Thoracic aorta (tissue), 2 donors: ENCODE results near the gene PLXNA2. TPM values are rescaled to one million over a fixed set of nuclear protein-coding genes. Genes with fewer than 3 reads are reported as not detected.

Source experiments
- ATAC-seq: fragments of 150-250 bp; one replicate; pipeline ENCODE4 v1.8.0; 2017; ENCODE audit warnings: low read depth; ENCODE audit not compliant: insufficient number of reproducible peaks, low FRiP score
- DNase-seq: peaks from one replicate; pipeline ENCODE4 v3.0.0-alpha.2; 2020; ENCODE audit warnings: low spot score
- H3K27ac ChIP-seq, 2 donors: fragments of 200-600 bp; sonication (generic); 1 replicate in 1 of 2; 2 replicates in 1 of 2; pipeline ENCODE4 v1.5.1; 2016; ENCODE audit warnings: mild to moderate bottlenecking in 2 of 2, moderate library complexity in 2 of 2
- H3K27me3 ChIP-seq: fragments of 200-600 bp; sonication (generic); replicated peaks from 2 replicates; pipeline ENCODE4 v1.6.0; 2016; ENCODE audit warnings: mild to moderate bottlenecking; ENCODE audit not compliant: insufficient read depth
- H3K36me3 ChIP-seq: fragments of 200-600 bp; sonication (generic); one replicate; pipeline ENCODE4 v1.5.1; 2016
- H3K4me1 ChIP-seq, 2 donors: fragments of 200-600 bp; sonication (generic); 1 replicate in 1 of 2; 2 replicates in 1 of 2; pipeline versions ENCODE4 v1.5.1 to v1.6.0; 2016; ENCODE audit warnings: low read depth in 2 of 2, mild to moderate bottlenecking in 1 of 2; ENCODE audit not compliant: control insufficient read depth in 1 of 2
- H3K4me3 ChIP-seq: fragments of 200-600 bp; sonication (generic); 2 replicates; pipeline ENCODE4 v1.5.1; 2016; ENCODE audit warnings: mild to moderate bottlenecking
- H3K9me3 ChIP-seq: fragments of 200-600 bp; sonication (generic); 2 replicates; pipeline ENCODE4 v1.5.1; 2016
- total RNA-seq, 2 donors: library from RNA; depleted of rRNA; stranded (reverse); fragments of >200 nt; gene quantifications; one replicate each; pipeline versions ENCODE4 v1.1.0 to v1.2.3, GENCODE V29; 2016
- TF ChIP-seq, protein P1 (sequence below): fragments of 200-600 bp; sonication (generic); IDR thresholded peaks from one replicate; pipeline ENCODE4 v1.5.1; 2019; ENCODE audit warnings: antibody characterized with exemption

PLXNA2 gene
- total RNA-seq, 2 donors from 2014 or later = 30.2 to 62.2 TPM

DNA sequence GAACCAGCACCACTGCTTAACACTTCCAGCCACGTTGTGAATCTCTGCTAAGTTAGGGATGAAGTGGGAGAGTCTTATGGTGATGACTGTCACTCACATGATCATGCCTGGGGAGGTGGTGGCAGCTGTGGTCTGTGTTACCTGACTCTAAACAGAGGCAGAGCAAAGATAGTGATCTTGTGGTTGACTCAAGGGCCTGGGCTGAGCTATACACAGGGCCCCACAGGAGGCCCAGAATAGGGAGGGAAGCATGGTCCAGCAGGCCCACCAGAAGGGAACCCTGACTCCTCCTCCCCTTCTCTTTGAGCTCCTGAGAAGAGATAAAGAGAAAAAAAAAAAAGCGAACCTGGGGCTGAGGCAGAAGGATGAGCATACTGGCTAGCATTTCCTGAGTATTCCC, 55.0 kb downstream of the PLXNA2 start:
- no peaks in the 10 kb centered on the region for H3K27me3 ChIP-seq
- TF ChIP-seq, protein P1, sequence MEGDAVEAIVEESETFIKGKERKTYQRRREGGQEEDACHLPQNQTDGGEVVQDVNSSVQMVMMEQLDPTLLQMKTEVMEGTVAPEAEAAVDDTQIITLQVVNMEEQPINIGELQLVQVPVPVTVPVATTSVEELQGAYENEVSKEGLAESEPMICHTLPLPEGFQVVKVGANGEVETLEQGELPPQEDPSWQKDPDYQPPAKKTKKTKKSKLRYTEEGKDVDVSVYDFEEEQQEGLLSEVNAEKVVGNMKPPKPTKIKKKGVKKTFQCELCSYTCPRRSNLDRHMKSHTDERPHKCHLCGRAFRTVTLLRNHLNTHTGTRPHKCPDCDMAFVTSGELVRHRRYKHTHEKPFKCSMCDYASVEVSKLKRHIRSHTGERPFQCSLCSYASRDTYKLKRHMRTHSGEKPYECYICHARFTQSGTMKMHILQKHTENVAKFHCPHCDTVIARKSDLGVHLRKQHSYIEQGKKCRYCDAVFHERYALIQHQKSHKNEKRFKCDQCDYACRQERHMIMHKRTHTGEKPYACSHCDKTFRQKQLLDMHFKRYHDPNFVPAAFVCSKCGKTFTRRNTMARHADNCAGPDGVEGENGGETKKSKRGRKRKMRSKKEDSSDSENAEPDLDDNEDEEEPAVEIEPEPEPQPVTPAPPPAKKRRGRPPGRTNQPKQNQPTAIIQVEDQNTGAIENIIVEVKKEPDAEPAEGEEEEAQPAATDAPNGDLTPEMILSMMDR = no peak
- H3K4me1 ChIP-seq = peaks cover 9 to 12% of the 10 kb centered on the region in 2 donors
- H3K36me3 ChIP-seq = no peaks in the 10 kb centered on the region
- H3K4me3 ChIP-seq = no peak overlapping the region
- H3K27ac ChIP-seq = no peak overlapping the region
- ATAC-seq (no peak), DNase-seq (no peak)
- no peaks in the 10 kb centered on the region for H3K9me3 ChIP-seq

DNA sequence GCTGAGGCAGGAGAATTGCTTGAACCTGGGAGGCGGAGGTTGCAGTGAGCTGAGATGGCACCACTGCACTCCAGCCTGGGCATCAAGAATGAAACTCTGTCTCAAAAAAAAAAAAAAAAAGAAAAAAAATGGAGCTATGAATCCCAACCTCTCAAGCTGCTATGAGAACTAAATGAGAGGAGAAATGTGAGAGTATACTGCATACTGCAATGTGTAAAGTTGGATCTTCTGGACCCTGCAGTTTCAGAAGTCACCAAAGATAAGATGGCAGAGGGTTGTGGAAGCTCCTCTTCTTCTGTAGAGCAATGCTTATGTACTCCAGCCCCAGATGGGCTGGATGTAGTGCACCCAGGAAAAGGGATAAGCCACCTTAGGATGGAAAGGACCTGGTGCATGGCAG, 55.6 kb downstream of the PLXNA2 start:
- TF ChIP-seq, protein P1 = no peak
- Histone ChIP-seq H3K9me3 (no peaks in the 10 kb centered on the region), H3K4me1 (peaks cover 14 to 16% of the 10 kb centered on the region in 2 donors), H3K27me3 (no peaks in the 10 kb centered on the region), H3K36me3 (no peaks in the 10 kb centered on the region), H3K27ac (no peak overlapping the region), H3K4me3 (no peak overlapping the region)
- ATAC-seq (no peak), DNase-seq (no peak)

DNA sequence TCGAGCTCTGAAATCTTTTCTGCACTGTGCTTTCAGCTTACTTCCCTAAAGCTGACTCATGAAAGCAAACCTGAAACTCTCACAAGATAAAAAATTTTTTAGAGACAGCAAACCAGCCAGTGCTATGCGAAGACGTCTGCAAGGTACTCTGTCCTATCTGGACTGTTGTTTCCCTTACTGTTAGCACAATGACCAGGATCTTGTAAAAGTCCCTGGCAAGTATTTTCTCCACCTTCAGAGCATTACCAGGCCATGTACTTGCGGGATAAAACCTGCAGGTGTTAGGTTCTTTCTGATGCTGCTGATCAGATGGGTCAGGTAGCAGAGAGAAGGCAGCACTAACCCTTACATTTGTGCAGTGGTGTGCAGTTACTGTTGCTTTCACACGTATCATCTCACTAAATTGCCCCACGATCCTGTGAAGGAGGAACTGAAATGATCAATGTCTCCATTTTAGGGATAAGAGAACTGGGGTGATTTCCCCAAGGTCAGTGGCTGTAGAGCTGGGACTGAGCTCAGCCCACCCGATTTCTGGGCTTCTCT, 56.6 kb downstream of the PLXNA2 start:
- H3K4me1 ChIP-seq = peaks cover 15 to 16% of the 10 kb centered on the region in 2 donors
- H3K27ac ChIP-seq = no peak overlapping the region

DNA sequence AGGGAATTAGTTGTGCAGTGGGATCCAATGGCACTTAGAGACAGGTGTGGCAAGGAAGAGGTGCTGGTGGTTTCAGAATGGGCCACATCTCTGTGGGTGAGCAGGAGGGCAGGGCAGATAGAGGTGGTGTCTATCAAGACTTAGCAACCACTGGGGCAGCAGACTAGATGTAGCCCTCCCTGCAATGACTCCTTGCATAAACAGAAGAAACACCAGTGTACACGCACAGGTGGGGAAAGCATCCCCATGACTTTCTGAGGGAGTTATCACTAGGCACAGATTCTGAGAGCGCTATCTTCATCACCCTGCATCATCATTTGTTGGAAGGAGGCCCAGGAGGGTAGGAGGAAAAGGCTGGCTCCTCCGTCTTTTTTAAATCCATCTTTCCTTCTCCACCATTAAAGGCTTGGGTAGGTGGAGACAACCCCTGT, 58.4 kb downstream of the PLXNA2 start:
- TF ChIP-seq, protein P1 = no peak
- ATAC-seq = no peak
- DNase-seq = no peak
- Histone ChIP-seq H3K4me3 (no peak overlapping the region), H3K27ac (no peak overlapping the region), H3K27me3 (no peaks in the 10 kb centered on the region), H3K9me3 (no peaks in the 10 kb centered on the region), H3K36me3 (no peaks in the 10 kb centered on the region), H3K4me1 (peaks cover 15 to 16% of the 10 kb centered on the region in 2 donors)

More for the DNA sequence above, 56.6 kb downstream of the PLXNA2 start:
- Histone ChIP-seq H3K4me3 (no peak overlapping the region), H3K36me3 (no peaks in the 10 kb centered on the region), H3K27me3 (no peaks in the 10 kb centered on the region), H3K9me3 (no peaks in the 10 kb centered on the region)
- TF ChIP-seq, protein P1 = no peak
- DNase-seq (no peak), ATAC-seq (no peak)

DNA sequence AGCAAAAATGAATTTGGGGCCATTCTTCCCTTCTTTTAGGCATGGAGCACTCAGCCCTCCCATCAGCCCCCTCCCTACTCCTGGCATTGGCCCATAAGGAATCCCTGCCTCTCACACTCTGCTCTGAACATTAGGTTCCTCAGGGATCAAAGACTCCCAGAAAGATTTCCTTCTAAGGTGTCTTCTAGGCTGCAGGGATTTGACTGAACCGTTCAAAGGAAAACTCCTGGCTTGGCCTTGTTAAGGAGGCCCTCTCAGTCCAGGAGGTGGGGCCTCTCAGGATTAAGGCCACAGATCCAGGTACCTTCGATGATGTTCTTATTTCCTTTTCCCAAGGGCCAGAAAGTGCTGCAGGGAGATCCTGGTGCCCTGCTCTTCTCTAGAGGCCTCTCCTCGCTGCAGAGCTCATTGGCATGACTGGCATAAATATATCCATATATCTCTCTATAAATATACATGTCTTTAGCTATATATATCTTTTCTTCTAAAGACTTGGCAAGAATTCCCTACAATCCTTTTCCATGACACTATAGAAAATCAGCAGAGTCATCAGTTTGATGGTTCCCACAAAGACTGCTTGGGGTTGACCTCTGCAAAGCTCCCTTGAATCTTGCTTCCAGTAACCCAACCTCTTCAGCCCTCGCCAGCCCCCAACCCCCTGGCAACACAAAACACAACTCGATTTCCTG, 59.1 kb downstream of the PLXNA2 start:
- no peak for DNase-seq
- Histone ChIP-seq H3K36me3 (no peaks in the 10 kb centered on the region), H3K27me3 (no peaks in the 10 kb centered on the region), H3K4me1 (peaks cover 15 to 19% of the 10 kb centered on the region in 2 donors), H3K27ac (peak overlapping the region; percentile 19 to 42), H3K9me3 (no peaks in the 10 kb centered on the region), H3K4me3 (no peak overlapping the region)
- ATAC-seq = no peak
- TF ChIP-seq, protein P1 = no peak
